Left lung (tissue), 10 donors: Measurements from ENCODE around the gene CNGA2. TPM values are rescaled to one million over a fixed set of nuclear protein-coding genes. Genes with fewer than 3 reads are reported as not detected.
A peak's percentile ranks its signal among the peaks of the same experiment; 100 is the strongest.
"Not testable (repeated sequence)": the region's sequence is repeated elsewhere in the genome, so short reads cannot be mapped to it uniquely, and the experiment has no call there.

Source experiments
- ATAC-seq: fragments of 200-7000 bp; cut with Tn5 transposase; one replicate; pipeline ENCODE4 v1.9.1; 2020; ENCODE audit warnings: moderate library complexity
- DNase-seq, 4 donors: peaks; one replicate each; pipeline ENCODE4 v3.0.0-alpha.2; 2013 to 2020
- H3K27ac ChIP-seq, 2 donors: fragments of 200-600 bp; sonication (generic) in 1 of 2; one replicate each; pipeline versions ENCODE4 v1.5.0 to v1.8.0; 2020 to 2021
- H3K27me3 ChIP-seq, 2 donors: fragments of 200-600 bp; sonication (generic) in 1 of 2; one replicate each; pipeline versions ENCODE4 v1.5.0 to v1.8.0; 2020 to 2021
- H3K36me3 ChIP-seq, 2 donors: fragments of 200-600 bp; sonication (generic) in 1 of 2; one replicate each; pipeline versions ENCODE4 v1.5.0 to v1.8.0; 2020 to 2021
- H3K4me1 ChIP-seq, 2 donors: fragments of 200-600 bp; one replicate each; pipeline ENCODE4 v1.8.0; 2021
- H3K4me3 ChIP-seq, 2 donors: fragments of 200-600 bp; sonication (generic) in 1 of 2; one replicate each; pipeline versions ENCODE4 v1.5.0 to v1.8.0; 2020 to 2021; ENCODE audit warnings: mild to moderate bottlenecking in 1 of 2
- H3K9me3 ChIP-seq, 2 donors: fragments of 200-600 bp; sonication (generic) in 1 of 2; one replicate each; pipeline versions ENCODE4 v1.5.0 to v1.8.0; 2020 to 2021
- intact Hi-C, 2 donors: fragments of 100-400 bp; cut with DNase I; formaldehyde crosslinking; loops; one replicate each; pipeline versions ENCODE4 v1.11.2 to v1.14.2; 2022
- polyA plus RNA-seq, 6 donors: library from polyadenylated mRNA; unstranded; fragments of 120-200 nt; gene quantifications; one replicate each; pipeline ENCODE4 v1.2.1, GENCODE V29; 2013; ENCODE audit not compliant: insufficient read length in 6 of 6
- total RNA-seq, 2 donors: library from RNA; stranded (reverse); fragmentation: NEBNext Ultra II Directional; extraction: Animal tissue kit (Norgen Biotek cat#: 25700); gene quantifications; one replicate each; pipeline ENCODE4 v1.2.1, GENCODE V29; 2021
- TF ChIP-seq, protein P1 (sequence below), 2 donors: fragments of 200-600 bp; sonication (generic) in 1 of 2; IDR thresholded peaks; one replicate each; pipeline versions ENCODE4 v1.5.0 to v1.8.0; 2021; ENCODE audit warnings: antibody characterized with exemption in 2 of 2
- donor health status: DM: no; HTN: yes; CAD: no.
- donor health status: DM: no; HTN: no; CAD: no.

CNGA2 gene
- total and polyA plus RNA-seq, 8 donors: not detected

- ATAC-seq (no peak), DNase-seq (peak in 1 of 4 donors; percentile 52)
- TF ChIP-seq, protein P1, sequence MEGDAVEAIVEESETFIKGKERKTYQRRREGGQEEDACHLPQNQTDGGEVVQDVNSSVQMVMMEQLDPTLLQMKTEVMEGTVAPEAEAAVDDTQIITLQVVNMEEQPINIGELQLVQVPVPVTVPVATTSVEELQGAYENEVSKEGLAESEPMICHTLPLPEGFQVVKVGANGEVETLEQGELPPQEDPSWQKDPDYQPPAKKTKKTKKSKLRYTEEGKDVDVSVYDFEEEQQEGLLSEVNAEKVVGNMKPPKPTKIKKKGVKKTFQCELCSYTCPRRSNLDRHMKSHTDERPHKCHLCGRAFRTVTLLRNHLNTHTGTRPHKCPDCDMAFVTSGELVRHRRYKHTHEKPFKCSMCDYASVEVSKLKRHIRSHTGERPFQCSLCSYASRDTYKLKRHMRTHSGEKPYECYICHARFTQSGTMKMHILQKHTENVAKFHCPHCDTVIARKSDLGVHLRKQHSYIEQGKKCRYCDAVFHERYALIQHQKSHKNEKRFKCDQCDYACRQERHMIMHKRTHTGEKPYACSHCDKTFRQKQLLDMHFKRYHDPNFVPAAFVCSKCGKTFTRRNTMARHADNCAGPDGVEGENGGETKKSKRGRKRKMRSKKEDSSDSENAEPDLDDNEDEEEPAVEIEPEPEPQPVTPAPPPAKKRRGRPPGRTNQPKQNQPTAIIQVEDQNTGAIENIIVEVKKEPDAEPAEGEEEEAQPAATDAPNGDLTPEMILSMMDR (IDR thresholded peaks at IDR 0.05): no peak
- Histone ChIP-seq H3K9me3 (no peaks in the 10 kb centered on the region), H3K36me3 (no peaks in the 10 kb centered on the region), H3K4me1 (no peaks in the 10 kb centered on the region), H3K27ac (no peak within 1 kb of the TSS), H3K27me3 (peaks cover 0 to 19% of the 10 kb centered on the region in 2 donors), H3K4me3 (no peak within 1 kb of the TSS)
- intact Hi-C loops: no loop called here
These were observed 39.6 kb upstream of the CNGA2 start, which contains the start of gene PRRG3 for GRCh38 chrX:151694661-151695582. TSS of gene PRRG3 (plus strand) at chrX:151695458. CDS start at chrX:151698815, 3,357 bp downstream.

DNA sequence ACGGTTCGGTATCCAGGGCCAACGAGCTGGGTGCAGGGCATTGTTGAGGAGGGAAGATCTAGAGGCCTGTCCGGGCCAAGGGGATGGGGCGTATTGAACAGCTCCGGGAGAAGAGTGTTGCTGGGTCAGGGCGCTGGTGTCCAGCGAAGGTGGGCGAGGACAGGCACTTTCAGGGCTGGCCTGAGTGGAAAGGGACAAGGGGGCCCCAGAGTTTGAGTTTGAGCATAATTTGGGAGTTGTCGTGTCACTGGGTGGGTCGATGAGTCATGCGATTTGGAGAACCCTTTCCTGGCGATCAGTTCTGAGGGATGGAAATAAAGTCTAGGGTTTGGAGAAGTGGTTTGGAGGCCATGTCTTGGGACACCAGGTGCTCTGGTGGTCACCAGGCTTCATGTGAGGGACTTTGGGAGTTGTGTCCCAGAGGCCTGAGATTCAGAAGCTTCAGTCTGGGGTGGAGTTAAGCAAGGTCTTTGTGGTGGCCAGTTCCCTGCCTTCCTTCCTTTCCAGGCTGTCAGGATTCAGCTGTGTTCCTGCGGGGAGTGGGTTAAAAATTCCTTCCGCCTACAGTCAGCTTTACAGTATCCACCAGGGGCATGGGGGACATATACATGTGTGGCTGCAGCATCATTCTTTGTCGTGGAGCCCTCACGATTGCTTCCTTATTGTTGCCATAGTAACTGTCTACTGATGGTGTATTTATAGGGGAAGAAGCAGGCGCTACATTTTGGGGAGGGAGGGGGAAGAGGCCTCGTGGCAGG is 38.8 kb upstream of the CNGA2 start:
- Histone ChIP-seq H3K4me1 (no peaks in the 10 kb centered on the region), H3K36me3 (no peaks in the 10 kb centered on the region), H3K27me3 (peaks cover 0 to 19% of the 10 kb centered on the region in 2 donors), H3K9me3 (no peaks in the 10 kb centered on the region), H3K27ac (no peak overlapping the region), H3K4me3 (no peak overlapping the region)
- TF ChIP-seq, protein P1 (IDR thresholded peaks at IDR 0.05): no peak
- no peak for ATAC-seq
- no peak for DNase-seq
- intact Hi-C loops: no loop called here

GRCh38 chrX:151697082-151697481 is 37.5 kb upstream of the CNGA2 start:
- H3K36me3 ChIP-seq, H3K4me1 ChIP-seq, DNase-seq, H3K27ac ChIP-seq, intact Hi-C loops, H3K9me3 ChIP-seq, H3K4me3 ChIP-seq, ATAC-seq: not testable (repeated sequence)
- H3K27me3 ChIP-seq: peaks cover 0 to 19% of the 10 kb centered on the region in 2 donors

- Histone ChIP-seq H3K27ac (no peak overlapping the region), H3K4me1 (no peaks in the 10 kb centered on the region), H3K4me3 (no peak overlapping the region), H3K27me3 (peaks cover 0 to 19% of the 10 kb centered on the region in 2 donors), H3K36me3 (no peaks in the 10 kb centered on the region), H3K9me3 (no peaks in the 10 kb centered on the region)
- TF ChIP-seq, protein P1 (IDR thresholded peaks at IDR 0.05): no peak
- intact Hi-C loops: no loop called here
- DNase-seq (peak in 1 of 4 donors; percentile 46), ATAC-seq (peak; percentile 59)
These were observed 37.0 kb upstream of the CNGA2 start for GRCh38 chrX:151697522-151697921.

- H3K4me3 ChIP-seq: no peak overlapping the region
- TF ChIP-seq, protein P1 (IDR thresholded peaks at IDR 0.05): no peak
- ATAC-seq: no peak
- no peak for DNase-seq
- H3K27ac ChIP-seq: no peak overlapping the region
- peaks cover 0 to 19% of the 10 kb centered on the region in 2 donors for H3K27me3 ChIP-seq
- no peaks in the 10 kb centered on the region for H3K36me3 ChIP-seq
- intact Hi-C loops: no loop called here
- H3K9me3 ChIP-seq: no peaks in the 10 kb centered on the region
- no peaks in the 10 kb centered on the region for H3K4me1 ChIP-seq
These were observed 36.1 kb upstream of the CNGA2 start for GRCh38 chrX:151698485-151698884.
